ENCODE data around the gene SCD5.

The SCD5 gene

GRCh38 chr4:82584931-82585330, 213.7 kb downstream of the SCD5 start:
- Histone ChIP-seq H3K36me3 (no peaks in the 10 kb centered on the region), H3K4me3 (ENCODE audit: low read depth in 1 of 2, low read length in 1 of 2) (no peak overlapping the region), H3K27ac (no peak overlapping the region), H3K27me3 (no peaks in the 10 kb centered on the region), H3K9me3 (no peaks in the 10 kb centered on the region), H3K4me1 (ENCODE audit: control insufficient read depth in 1 of 2, insufficient read depth in 1 of 2, low read depth in 1 of 2, low read length in 1 of 2) (no peaks in the 10 kb centered on the region)
- no peak for TF ChIP-seq CTCF (IDR thresholded peaks at IDR 0.05)

- no peaks in the 10 kb centered on the region for H3K4me1 ChIP-seq (ENCODE audit: control insufficient read depth in 1 of 2, insufficient read depth in 1 of 2, low read depth in 1 of 2, low read length in 1 of 2)
- no peaks in the 10 kb centered on the region for H3K36me3 ChIP-seq
- TF ChIP-seq CTCF (IDR thresholded peaks at IDR 0.05): no peak
- H3K27ac ChIP-seq: no peak overlapping the region
- H3K27me3 ChIP-seq: no peaks in the 10 kb centered on the region
- H3K9me3 ChIP-seq: no peaks in the 10 kb centered on the region
- no peak overlapping the region for H3K4me3 ChIP-seq (ENCODE audit: low read depth in 1 of 2, low read length in 1 of 2)
Measured at GRCh38 chr4:82583897-82584587, 214.6 kb downstream of the SCD5 start.

- Histone ChIP-seq H3K27ac (no peak overlapping the region), H3K27me3 (no peaks in the 10 kb centered on the region), H3K4me3 (ENCODE audit: low read depth in 1 of 2, low read length in 1 of 2) (no peak overlapping the region), H3K4me1 (ENCODE audit: control insufficient read depth in 1 of 2, insufficient read depth in 1 of 2, low read depth in 1 of 2, low read length in 1 of 2) (no peaks in the 10 kb centered on the region), H3K36me3 (no peaks in the 10 kb centered on the region), H3K9me3 (no peaks in the 10 kb centered on the region)
- TF ChIP-seq CTCF (IDR thresholded peaks at IDR 0.05): no peak
Measured at GRCh38 chr4:82579932-82580331, 218.7 kb downstream of the SCD5 start.
